ENCODE data around the gene HINT2.

DNA sequence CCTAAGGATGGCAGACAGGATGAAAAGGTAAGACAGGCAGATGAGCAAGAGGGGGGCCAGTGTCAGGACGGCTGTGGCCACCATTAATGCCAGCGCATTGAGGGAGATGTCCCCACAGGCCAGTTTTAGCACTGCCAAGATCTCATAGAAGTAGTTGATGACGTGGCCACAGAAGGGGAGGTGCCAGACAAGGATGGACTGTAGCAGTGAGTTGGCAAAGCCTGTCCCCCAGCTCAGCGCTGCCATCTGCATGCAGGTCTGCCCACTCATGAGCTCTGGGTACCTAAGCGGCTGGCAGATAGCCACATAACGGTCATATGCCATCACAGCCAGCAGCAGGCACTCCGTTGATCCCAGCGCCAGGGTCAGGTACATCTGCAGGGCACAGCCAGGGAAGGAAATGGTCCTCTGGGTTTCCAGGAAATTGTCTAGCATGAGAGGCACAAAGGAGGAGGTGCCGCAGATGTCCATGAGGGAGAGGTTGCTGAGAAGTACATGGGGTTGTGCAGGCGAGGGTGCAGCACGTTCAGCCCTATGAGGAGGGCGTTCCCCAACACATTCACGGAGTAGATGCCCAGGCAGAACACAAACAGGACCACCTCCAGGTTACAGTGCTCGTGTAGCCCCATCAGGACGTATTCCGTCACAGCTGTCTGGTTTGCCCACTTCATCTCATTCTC, 44.6 kb upstream of the HINT2 start:
- TF ChIP-seq SUZ12 (IDR thresholded peaks at IDR 0.05; ENCODE audit: extremely low read depth, insufficient read depth, insufficient read length) (no peak), ZNF274 (IDR thresholded peaks at IDR 0.05; ENCODE audit: low read depth, low read length) (no peak), YY1 (IDR thresholded peaks at IDR 0.05; ENCODE audit: insufficient read depth, insufficient read length) (no peak)

Data from NT2/D1 (cell line).